ENCODE results near the gene PTDSS2. TPM values are rescaled to one million over a fixed set of nuclear protein-coding genes. Genes with fewer than 3 reads are reported as not detected.

The PTDSS2 gene
- polyA plus RNA-seq, 1 experiment, result 15.8 TPM

DNA sequence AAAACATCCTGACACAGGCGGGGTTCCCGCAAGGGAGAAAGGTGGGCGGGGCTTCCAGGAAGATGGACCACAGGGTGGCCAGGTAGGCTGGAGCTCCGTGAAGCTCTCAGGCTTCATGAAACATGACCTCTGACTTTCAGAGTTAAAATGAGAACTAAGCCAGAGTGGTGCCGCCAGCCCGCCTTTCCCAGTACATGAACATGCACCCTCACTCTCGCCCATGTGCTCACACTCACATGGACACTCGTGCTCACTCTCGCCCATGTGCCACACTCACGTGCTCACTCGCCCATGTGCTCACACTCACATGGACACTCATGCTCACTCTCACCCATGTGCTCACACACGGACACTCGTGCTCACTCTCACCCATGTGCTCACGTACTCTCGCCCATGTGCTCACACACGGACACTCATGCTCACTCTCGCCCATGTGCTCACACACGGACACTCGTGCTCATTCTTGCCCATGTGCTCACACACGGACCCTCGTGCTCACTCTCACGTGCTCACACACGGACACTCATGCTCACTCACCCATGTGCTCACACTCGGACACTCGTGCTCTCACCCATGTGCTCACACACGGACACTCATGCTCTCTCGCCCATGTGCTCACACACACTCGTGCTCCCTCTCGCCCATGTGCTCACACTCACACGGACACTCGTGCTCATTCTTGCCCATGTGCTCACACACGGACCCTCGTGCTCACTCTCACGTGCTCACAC lies 46.9 kb downstream of the PTDSS2 start:
- Histone ChIP-seq H3K4me3 (ENCODE audit: low read depth, low read length) (no peak overlapping the region), H3K9me3 (ENCODE audit: control insufficient read depth, insufficient read depth, low read length) (peaks cover 16% of the 10 kb centered on the region; the same call in 1 of the 2 replicates), H3K27ac (ENCODE audit: low read depth, low read length) (no peak overlapping the region), H3K27me3 (ENCODE audit: control insufficient read depth, insufficient read depth, low read length) (no peaks in the 10 kb centered on the region)
- ChIA-PET POLR2A (no interaction called here), CTCF (no interaction called here)
- DNase-seq (ENCODE audit: low read depth, low spot score), result no peak
- TF ChIP-seq, protein P1, sequence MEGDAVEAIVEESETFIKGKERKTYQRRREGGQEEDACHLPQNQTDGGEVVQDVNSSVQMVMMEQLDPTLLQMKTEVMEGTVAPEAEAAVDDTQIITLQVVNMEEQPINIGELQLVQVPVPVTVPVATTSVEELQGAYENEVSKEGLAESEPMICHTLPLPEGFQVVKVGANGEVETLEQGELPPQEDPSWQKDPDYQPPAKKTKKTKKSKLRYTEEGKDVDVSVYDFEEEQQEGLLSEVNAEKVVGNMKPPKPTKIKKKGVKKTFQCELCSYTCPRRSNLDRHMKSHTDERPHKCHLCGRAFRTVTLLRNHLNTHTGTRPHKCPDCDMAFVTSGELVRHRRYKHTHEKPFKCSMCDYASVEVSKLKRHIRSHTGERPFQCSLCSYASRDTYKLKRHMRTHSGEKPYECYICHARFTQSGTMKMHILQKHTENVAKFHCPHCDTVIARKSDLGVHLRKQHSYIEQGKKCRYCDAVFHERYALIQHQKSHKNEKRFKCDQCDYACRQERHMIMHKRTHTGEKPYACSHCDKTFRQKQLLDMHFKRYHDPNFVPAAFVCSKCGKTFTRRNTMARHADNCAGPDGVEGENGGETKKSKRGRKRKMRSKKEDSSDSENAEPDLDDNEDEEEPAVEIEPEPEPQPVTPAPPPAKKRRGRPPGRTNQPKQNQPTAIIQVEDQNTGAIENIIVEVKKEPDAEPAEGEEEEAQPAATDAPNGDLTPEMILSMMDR (IDR thresholded peaks at IDR 0.05; ENCODE audit: low read depth, low read length), result no peak

DNA sequence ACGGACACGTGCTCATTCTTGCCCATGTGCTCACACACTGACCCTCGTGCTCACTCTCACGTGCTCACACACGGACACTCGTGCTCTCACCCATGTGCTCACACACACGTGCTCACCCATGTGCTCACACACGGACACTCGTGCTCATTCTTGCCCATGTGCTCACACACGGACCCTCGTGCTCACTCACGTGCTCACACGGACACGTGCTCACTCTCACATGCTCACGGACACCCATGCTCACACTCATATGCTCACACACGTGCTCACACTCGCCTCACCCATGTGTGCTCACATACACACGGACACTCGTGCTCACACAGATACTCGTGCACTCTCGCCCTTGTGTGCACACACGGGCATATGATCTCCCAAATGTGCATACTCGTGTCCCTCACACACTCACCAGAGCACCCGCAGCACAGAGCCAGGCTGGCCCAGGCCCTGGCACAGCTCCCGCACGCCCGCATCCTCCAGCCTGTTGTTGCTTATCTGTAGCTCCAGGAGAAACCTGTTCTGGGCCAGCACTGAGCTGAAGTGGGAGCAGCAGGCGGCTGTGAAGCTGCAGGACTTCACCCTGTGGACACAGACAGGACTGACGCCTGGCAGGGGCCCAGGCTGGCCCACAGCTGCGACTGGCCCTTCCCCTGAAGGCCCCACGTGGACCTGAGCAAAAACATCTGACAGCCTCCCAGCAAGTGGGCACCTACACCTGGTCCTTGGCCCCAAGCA lies 47.7 kb downstream of the PTDSS2 start:
- H3K27me3 ChIP-seq (ENCODE audit: control insufficient read depth, insufficient read depth, low read length), result no peaks in the 10 kb centered on the region
- DNase-seq (ENCODE audit: low read depth, low spot score), result no peak
- H3K4me3 ChIP-seq (ENCODE audit: low read depth, low read length), result no peak overlapping the region
- TF ChIP-seq, protein P1 (IDR thresholded peaks at IDR 0.05; ENCODE audit: low read depth, low read length), result no peak
- H3K27ac ChIP-seq (ENCODE audit: low read depth, low read length), result no peak overlapping the region
- CTCF ChIA-PET, result interaction anchor here (1.2 kb wide), 1 partner anchor 49 kb away, joined by 5 read pairs; no protein-coding TSS in a partner anchor
- POLR2A ChIA-PET, result no interaction called here
- peaks cover 16% of the 10 kb centered on the region; the same call in 1 of the 2 replicates for H3K9me3 ChIP-seq (ENCODE audit: control insufficient read depth, insufficient read depth, low read length)

DNA sequence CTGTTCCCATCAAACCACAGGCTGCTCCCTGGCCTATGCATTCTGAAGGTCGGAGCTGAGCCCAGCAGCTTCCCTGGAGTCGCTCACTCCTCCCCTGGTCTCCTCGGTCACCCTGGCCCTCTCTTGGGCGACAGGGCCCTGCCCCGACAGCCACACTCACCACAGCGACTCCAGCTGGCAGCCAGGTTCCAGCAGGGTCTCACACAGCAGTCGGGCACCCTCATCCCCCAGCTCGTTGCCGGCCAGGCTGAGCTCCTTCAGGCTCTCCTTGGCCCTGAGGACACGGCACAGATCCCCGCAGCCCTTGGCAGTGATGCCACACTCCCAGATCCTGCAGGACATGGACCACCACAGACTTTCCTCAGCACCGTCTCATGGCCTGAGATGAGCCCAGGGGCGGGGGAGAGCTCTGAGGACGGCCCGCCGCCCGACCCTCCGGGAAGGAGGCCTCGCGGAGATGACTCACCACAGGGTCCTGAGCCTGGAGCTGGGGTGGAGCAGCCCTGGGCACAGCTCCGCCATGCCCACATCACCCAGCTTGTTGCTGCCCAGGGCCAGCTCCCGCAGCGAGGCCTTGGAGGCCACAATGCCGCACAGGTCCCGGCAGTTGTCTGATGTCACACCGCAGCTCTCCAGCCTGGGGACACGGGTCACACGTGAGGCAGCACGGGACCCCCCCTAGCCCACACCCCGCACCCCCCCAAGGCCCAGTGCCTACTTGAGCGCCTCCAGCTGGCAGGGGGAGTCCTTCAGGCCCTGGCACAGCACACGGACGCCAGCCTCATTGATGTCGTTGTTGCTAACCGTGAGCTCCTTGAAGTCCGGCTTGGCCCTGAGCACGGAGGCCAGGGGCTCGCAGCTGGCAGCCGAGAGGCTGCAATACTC lies 48.5 kb downstream of the PTDSS2 start:
- H3K9me3 ChIP-seq (ENCODE audit: control insufficient read depth, insufficient read depth, low read length), result peaks cover 16% of the 10 kb centered on the region; the same call in 1 of the 2 replicates
- H3K27me3 ChIP-seq (ENCODE audit: control insufficient read depth, insufficient read depth, low read length), result no peaks in the 10 kb centered on the region
- no peak overlapping the region for H3K4me3 ChIP-seq (ENCODE audit: low read depth, low read length)
- DNase-seq (ENCODE audit: low read depth, low spot score), result no peak
- TF ChIP-seq, protein P1 (IDR thresholded peaks at IDR 0.05; ENCODE audit: low read depth, low read length), result no peak
- ChIA-PET POLR2A (no interaction called here), CTCF (interaction anchor here (1.2 kb wide), 1 partner anchor 50 kb away, joined by 5 read pairs; no protein-coding TSS in a partner anchor)
- no peak overlapping the region for H3K27ac ChIP-seq (ENCODE audit: low read depth, low read length)

GRCh38 chr11:499201-500076 lies 49.4 kb downstream of the PTDSS2 start:
- Histone ChIP-seq H3K27me3 (ENCODE audit: control insufficient read depth, insufficient read depth, low read length) (no peaks in the 10 kb centered on the region), H3K9me3 (ENCODE audit: control insufficient read depth, insufficient read depth, low read length) (peaks cover 16% of the 10 kb centered on the region; the same call in 1 of the 2 replicates), H3K27ac (ENCODE audit: low read depth, low read length) (no peak overlapping the region), H3K4me3 (ENCODE audit: low read depth, low read length) (no peak overlapping the region)
- DNase-seq (ENCODE audit: low read depth, low spot score), result no peak
- CTCF ChIA-PET, result interaction anchor here (1.2 kb wide), 1 partner anchor 51 kb away, joined by 5 read pairs; no protein-coding TSS in a partner anchor
- TF ChIP-seq, protein P1 (IDR thresholded peaks at IDR 0.05; ENCODE audit: low read depth, low read length), result no peak
- POLR2A ChIA-PET, result no interaction called here
